IPS DF 19.7 (cell line): ENCODE measurements around the gene DLK2.
A peak's percentile ranks its signal among the peaks of the same experiment; 100 is the strongest.
"Not testable (repeated sequence)": the region's sequence is repeated elsewhere in the genome, so short reads cannot be mapped to it uniquely, and the experiment has no call there.

Source experiments
- DNase-seq: peaks from one replicate; pipeline ENCODE4 v3.0.0-alpha.2; 2013; ENCODE audit warnings: low read depth, low spot score

Gene DLK2

DNA sequence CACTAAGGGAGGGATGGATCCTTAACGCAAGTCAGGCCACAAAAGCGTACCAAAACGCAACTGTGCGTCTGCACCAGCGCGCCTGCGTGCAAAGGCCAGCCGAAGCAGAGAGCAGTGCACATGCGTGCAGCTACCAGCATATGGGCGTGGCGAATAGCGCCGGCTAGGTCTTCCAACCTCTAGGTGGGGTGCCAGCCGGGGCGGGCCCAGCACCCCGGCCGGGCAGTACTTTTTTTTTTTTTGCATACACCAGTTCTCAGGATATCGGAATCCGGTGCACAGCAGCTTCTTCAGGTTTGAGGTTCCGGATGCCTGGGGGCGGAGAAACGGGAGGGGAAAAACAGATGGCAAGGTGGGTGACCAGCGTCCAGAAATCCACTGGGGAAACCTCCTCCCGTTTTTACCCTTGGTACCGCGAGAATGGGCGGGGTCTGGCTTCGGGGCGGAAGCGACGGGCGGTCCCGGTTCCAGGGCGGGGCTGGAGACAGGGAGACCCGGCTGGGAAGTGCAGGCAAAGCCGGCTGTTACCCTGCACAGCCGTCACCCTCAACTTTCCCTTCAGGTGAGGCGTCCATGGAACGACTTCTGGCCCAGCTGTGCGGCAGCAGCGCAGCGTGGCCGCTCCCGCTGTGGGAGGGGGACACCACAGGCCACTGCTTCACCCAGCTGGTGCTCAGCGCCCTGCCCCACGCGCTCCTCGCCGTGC is 27.8 kb downstream of the DLK2 start, which contains the start of gene ABCC10:
Gene ABCC10 (plus strand): TSS at position 136 of the 706 bp plus-strand sequence. CDS start 438 bp downstream, at position 574.
- peak; percentile 88 for DNase-seq

DNA sequence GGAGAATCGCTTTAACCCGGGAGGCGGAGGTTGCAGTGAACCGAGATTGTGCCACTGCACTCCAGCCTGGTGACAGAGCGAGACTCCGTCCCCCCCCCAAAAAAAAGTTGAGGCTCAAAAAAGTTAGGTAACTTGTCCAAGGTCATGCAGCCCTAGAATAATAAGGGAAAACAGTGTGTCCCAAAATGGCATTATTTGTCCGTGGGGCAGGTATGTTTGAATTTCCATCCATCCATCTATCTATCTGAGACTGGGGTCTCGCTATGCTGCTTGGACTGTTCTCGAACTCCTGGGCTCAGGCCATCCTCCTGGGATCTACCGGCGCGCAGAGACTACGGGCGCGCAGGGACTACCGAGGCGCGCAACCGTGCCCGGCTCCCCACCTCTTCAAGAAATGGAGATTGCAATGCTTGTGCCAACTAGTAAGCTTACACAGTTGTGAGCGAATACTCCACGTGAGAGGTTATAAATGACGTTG is 28.4 kb downstream of the DLK2 start:
- no peak for DNase-seq

DNA sequence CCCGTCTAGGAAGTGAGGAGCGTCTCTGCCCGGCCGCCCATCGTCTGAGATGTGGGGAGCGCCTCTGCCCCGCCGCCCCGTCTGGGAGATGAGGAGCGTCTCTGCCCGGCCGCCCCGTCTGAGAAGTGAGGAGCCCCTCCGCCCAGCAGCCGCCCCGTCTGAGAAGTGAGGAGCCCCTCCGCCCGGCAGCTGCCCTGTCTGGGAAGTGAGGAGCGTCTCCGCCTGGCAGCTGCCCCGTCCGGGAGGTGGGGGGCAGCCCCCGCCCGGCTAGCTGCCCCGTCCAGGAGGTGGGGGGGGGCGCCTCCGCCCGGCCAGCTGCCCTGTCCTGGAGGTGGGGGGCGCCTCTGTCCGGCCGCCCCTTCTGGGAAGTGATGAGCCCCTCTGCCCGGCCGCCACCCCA is 30.3 kb downstream of the DLK2 start:
- not testable (repeated sequence) for DNase-seq

DNA sequence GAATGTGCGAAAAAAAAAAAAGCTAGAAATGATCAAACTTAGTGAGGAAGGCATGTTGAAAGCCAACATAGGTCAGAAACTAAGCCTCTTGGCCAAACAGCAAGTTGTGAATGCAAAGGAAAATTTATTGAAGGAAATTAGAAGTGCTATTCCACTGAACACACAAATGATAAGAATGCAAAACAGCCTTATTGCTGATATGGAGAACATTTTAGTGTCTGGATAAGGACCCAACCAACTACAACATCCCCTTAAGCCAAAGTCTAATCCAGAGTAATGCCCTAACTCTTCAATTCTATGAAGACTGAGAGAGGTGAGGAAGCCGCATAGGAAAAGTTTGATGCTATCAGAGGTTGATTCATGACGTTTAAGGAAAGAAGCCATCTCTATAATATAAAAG is 33.5 kb downstream of the DLK2 start:
- no peak for DNase-seq

DNA sequence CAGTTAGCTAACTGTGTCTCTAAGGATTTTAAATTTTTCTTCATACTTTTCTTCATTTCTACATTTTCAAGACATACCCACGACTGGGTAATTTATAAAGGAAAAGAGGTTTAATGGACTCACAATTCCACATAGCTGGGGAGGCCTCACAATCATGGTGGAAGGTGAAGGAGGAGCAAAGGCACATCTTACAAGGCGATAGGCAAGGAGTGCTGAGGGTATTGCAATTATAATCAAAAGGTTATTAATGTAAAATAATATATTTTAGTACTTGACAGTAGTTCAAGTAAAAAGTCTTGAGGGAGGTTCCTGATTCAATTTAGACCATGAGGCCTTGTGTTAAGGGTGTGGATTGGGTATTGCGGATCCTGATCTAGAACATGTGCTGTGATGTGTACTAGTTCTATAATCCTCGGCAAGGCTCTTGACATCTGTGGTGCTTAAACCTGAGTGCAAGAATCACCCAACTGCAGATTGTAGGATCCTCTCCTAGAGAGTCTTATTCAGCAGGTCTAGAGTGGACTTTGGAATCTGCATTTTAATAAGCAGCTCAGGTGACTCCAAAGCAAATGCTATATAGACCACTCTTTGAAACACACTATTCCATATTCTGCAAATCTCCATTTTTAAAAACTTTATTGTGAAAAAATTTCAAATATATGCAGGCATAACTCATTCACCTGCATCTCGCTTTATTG is 35.2 kb downstream of the DLK2 start:
- no peak for DNase-seq

DNA sequence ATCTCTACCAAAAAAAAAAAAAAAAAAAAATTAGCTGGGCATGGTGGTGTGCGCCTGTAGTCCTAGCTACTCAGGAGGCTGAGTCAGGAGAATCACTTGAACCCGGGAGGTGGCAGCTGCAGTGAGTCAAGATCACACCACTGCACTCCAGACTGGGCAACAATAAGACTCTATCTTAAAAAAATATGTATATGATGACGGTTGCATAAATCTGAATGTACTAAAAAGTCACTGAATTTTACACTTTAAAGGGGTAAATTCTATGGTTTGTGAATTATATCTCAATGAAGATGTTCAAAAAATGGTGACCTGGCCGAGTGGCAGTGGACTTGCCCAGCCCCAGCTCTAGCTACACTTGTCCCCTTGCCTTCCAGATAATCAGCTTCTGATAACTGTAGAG is 38.4 kb downstream of the DLK2 start:
- DNase-seq: no peak

DNA sequence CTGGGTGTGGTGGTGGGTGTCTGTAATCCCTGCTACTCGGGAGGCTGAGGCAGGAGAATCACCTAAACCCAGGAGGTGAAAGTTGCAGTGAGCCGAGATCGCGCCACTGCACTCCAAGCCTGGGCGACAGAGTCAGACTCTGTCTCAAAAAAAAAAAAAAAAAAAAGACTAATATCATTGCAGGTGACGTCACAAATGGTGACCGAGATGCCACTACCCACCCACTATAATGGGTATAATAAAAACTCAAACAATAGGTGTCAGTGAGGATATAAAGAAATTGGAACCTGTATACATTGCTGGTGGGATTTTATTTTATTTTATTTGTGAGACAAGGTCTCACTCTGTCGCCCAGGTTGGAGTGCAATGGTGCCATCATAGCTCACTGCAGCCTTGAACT is 40.1 kb downstream of the DLK2 start:
- DNase-seq: not testable (repeated sequence)

DNA sequence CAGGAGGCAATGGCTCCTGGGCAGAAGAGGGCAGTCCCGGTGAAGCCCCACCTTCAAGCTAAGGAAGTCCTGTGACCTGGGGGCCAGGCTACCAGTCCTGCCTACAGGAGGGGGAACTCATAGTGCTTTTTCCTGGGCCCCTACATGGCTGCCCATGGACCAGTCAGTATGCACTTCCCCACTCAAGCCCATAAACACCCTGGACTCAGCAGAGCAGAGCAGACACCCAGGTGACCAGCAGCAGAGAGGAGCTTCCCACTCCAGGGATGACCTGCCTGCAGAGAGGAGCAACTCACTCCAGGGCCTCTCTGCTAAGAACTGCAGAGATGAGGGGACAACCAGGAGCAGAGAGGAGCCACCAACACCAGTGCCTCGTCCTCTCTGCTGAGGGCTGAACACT is 42.3 kb downstream of the DLK2 start:
- no peak for DNase-seq

DNA sequence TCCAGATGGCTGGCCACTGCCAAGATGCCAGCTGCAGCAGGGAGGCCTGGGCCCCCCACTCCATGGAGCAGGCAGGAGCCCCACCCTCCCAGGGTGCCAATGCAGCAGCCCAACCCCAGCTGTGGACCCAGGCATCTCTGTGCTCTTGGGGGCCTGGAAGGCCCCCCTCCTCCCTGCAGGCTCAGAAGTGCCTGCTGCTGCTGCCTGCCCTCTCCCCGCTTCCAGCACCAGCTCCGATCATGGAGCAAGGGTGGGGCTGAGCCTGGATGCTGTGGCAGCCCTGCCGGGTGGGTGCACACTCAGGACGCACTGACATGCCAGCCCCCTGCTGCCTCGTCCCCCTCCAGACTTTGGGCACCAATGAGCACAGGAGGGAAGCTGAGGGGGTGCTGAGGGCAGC is 42.8 kb downstream of the DLK2 start:
- no peak for DNase-seq

DNA sequence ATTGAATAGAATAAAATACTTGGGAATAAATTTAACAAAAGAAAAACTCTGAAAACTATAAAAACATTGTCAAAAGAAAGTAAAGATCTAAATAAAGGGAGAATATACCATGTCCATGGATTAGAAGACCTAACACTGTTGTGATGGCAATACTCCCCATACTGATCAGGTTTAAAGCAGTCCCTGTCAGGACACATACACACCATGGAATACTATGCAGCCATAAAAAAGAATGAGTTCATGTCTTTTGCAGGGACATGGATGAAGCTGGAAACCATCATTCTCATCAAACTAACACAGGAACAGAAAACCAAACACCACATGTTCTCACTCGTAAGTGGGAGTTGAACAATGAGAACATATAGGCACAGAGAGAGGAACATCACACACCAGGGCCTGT is 44.6 kb downstream of the DLK2 start:
- not testable (repeated sequence) for DNase-seq

DNA sequence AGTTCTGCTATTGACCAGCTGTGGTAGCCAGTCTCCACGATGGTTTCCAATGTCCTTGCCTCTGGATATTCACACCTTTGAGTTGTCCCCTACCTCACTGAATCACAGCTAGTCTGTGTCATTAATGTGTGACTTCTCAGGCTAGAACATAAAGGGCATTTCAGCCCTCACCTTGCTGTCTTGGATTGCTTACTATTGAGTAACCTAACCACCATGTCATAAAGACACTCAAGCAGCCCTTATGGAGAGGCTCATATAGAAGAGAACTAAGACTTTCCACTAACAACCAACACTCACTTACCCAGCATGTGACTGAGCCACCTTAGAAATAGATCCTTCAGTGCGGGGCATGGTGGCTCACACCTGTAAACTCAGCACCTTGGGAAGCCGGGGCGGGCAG is 47.1 kb downstream of the DLK2 start:
- no peak for DNase-seq

DNA sequence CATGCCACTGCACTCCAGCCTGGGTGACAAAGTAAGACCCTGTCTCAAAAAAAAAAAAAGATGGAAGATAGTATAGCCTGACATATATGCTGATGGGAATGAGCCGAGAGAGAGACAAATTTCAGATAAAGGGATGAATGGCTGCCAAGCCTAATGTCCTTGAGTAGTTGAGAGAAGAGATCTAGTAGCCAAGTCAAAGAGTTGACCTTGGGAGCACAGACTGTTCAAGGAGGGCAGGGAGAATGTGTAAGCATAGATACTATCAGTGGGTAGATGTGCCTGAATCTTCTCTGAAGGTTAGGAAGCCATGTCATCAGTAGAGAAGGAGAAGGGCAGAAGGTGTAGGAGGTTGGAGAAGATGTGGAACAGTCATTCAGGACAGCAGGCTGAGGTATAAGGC is 48.1 kb downstream of the DLK2 start:
- DNase-seq: no peak

DNA sequence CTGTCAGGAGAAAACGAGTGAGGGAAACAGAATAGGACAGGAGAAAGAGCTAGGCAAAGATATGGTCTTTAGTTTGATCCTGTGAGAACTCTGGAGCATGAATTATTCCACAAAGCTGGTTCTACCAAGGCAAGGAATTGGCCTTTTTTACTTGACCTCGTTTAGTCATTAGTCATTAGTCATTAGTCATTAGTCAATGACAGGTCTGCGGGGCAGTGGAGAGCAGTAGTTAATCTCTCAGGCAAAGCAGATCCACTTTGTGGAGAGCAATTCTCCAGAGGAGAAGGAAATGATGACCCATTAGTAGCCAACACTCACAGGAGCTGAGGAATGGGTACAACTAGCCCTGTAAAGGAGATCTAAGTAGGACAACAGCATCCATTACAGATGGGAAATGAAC is 50.0 kb downstream of the DLK2 start:
- DNase-seq: no peak

DNA sequence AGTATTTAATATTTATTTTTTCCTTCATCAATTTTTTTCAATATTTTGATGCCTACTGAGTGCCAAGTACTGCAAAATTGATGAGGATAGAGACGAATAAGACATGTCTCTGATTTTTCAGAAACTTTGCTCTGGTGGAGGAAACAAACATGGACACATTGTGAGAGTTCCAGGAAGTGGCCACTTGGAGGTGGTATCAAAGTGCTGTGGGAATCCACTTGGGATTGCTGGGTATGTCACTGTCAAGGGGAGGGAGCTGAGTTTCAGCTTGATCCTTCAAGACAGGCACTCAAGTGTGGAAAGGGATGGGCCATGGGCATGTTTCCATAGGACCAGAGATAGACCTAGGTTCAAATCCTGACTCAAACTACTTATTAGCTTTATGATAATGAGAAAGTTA is 52.5 kb downstream of the DLK2 start:
- DNase-seq: no peak

DNA sequence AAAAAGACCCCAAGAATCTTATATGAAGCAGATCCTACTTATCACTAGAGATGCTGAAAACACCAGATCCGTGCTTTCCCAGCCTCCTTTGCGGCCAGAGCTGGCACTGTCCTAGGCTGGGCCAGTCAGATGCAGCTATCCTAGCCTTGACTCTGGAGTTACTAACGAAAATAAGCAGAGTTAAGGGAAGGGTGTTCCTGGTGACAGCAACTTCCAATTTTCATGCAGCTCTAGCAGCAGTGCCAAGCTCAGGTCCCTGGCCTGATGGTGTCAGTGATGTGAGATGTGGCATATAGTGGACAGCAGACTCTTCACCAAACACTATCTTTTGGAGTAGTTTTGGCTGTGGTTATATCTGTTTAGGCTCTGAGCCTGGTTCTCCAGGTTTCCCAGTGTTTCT is 53.6 kb downstream of the DLK2 start:
- DNase-seq: no peak
